ENCODE data around the gene DSCAML1. TPM values are rescaled to one million over a fixed set of nuclear protein-coding genes. Genes with fewer than 3 reads are reported as not detected.

DSCAML1 gene
- total RNA-seq, 1 donor from 2014 or later: 0.16 TPM

- FAIRE-seq: no peak
- H3K27ac ChIP-seq (ENCODE audit: low read depth, low read length): no peak overlapping the region
- no peaks in the 10 kb centered on the region for H3K79me2 ChIP-seq (ENCODE audit: insufficient read depth, low read length)
- peaks cover 5% of the 10 kb centered on the region for H3K27me3 ChIP-seq (ENCODE audit: insufficient read depth, low read length)
- Mint-ChIP-seq H3K36me3 (ENCODE audit: low read depth, unreplicated experiment) (no peaks in the 10 kb centered on the region), H3K9me3 (ENCODE audit: unreplicated experiment) (peaks cover 3% of the 10 kb centered on the region), H3K27me3 (ENCODE audit: low read depth, unreplicated experiment) (peaks cover 88% of the 10 kb centered on the region), H3K27ac (ENCODE audit: unreplicated experiment) (no peak overlapping the region), H3K4me1 (ENCODE audit: low read depth, unreplicated experiment) (peaks cover 2% of the 10 kb centered on the region), H3K4me3 (ENCODE audit: unreplicated experiment) (no peak overlapping the region)
- no peak overlapping the region for H2AFZ ChIP-seq (ENCODE audit: low read depth, low read length)
- H3K9me3 ChIP-seq (ENCODE audit: insufficient read depth, low read depth, low read length): no peaks in the 10 kb centered on the region
- no peak for DNase-seq (ENCODE audit: low read depth)
- no peak overlapping the region for H3K4me3 ChIP-seq (ENCODE audit: insufficient read depth, low read depth, low read length)
- no peak overlapping the region for H3K9ac ChIP-seq (ENCODE audit: low read length)
- TF ChIP-seq, protein P1, sequence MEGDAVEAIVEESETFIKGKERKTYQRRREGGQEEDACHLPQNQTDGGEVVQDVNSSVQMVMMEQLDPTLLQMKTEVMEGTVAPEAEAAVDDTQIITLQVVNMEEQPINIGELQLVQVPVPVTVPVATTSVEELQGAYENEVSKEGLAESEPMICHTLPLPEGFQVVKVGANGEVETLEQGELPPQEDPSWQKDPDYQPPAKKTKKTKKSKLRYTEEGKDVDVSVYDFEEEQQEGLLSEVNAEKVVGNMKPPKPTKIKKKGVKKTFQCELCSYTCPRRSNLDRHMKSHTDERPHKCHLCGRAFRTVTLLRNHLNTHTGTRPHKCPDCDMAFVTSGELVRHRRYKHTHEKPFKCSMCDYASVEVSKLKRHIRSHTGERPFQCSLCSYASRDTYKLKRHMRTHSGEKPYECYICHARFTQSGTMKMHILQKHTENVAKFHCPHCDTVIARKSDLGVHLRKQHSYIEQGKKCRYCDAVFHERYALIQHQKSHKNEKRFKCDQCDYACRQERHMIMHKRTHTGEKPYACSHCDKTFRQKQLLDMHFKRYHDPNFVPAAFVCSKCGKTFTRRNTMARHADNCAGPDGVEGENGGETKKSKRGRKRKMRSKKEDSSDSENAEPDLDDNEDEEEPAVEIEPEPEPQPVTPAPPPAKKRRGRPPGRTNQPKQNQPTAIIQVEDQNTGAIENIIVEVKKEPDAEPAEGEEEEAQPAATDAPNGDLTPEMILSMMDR (IDR thresholded peaks at IDR 0.05; ENCODE audit: insufficient read depth, low read depth, low read length): no peak
- TF ChIP-seq EZH2 (IDR thresholded peaks at IDR 0.05; ENCODE audit: insufficient read depth, low read length): no peak
- H4K20me1 ChIP-seq (ENCODE audit: insufficient read depth, low read length): no peaks in the 10 kb centered on the region
- no peaks in the 10 kb centered on the region for H3K36me3 ChIP-seq (ENCODE audit: insufficient read depth, low read length)
- no peak overlapping the region for H3K4me2 ChIP-seq (ENCODE audit: low read length)
- H3K4me1 ChIP-seq (ENCODE audit: insufficient read depth, low read length): no peaks in the 10 kb centered on the region
Measured at GRCh38 chr11:117681438-117681837, 115.6 kb downstream of the DSCAML1 start.

- FAIRE-seq (no peak), DNase-seq (ENCODE audit: low read depth) (no peak)
- Histone ChIP-seq H3K36me3 (ENCODE audit: insufficient read depth, low read length) (no peaks in the 10 kb centered on the region), H3K9ac (ENCODE audit: low read length) (no peak overlapping the region), H3K4me1 (ENCODE audit: insufficient read depth, low read length) (no peaks in the 10 kb centered on the region), H3K4me2 (ENCODE audit: low read length) (no peak overlapping the region), H3K79me2 (ENCODE audit: insufficient read depth, low read length) (no peaks in the 10 kb centered on the region), H4K20me1 (ENCODE audit: insufficient read depth, low read length) (no peaks in the 10 kb centered on the region), H3K27me3 (ENCODE audit: insufficient read depth, low read length) (peaks cover 5% of the 10 kb centered on the region), H3K27ac (ENCODE audit: low read depth, low read length) (no peak overlapping the region), H2AFZ (ENCODE audit: low read depth, low read length) (no peak overlapping the region), H3K4me3 (ENCODE audit: insufficient read depth, low read depth, low read length) (no peak overlapping the region), H3K9me3 (ENCODE audit: insufficient read depth, low read depth, low read length) (no peaks in the 10 kb centered on the region)
- peaks cover 3% of the 10 kb centered on the region for H3K9me3 Mint-ChIP-seq (ENCODE audit: unreplicated experiment)
- H3K36me3 Mint-ChIP-seq (ENCODE audit: low read depth, unreplicated experiment): no peaks in the 10 kb centered on the region
- H3K27me3 Mint-ChIP-seq (ENCODE audit: low read depth, unreplicated experiment): peaks cover 84% of the 10 kb centered on the region
- H3K4me3 Mint-ChIP-seq (ENCODE audit: unreplicated experiment): no peak overlapping the region
- peaks cover 2% of the 10 kb centered on the region for H3K4me1 Mint-ChIP-seq (ENCODE audit: low read depth, unreplicated experiment)
- TF ChIP-seq EZH2 (IDR thresholded peaks at IDR 0.05; ENCODE audit: insufficient read depth, low read length): no peak
- TF ChIP-seq, protein P1 (IDR thresholded peaks at IDR 0.05; ENCODE audit: insufficient read depth, low read depth, low read length): no peak
- H3K27ac Mint-ChIP-seq (ENCODE audit: unreplicated experiment): no peak overlapping the region
Measured at GRCh38 chr11:117679461-117679860, 117.6 kb downstream of the DSCAML1 start.

DNA sequence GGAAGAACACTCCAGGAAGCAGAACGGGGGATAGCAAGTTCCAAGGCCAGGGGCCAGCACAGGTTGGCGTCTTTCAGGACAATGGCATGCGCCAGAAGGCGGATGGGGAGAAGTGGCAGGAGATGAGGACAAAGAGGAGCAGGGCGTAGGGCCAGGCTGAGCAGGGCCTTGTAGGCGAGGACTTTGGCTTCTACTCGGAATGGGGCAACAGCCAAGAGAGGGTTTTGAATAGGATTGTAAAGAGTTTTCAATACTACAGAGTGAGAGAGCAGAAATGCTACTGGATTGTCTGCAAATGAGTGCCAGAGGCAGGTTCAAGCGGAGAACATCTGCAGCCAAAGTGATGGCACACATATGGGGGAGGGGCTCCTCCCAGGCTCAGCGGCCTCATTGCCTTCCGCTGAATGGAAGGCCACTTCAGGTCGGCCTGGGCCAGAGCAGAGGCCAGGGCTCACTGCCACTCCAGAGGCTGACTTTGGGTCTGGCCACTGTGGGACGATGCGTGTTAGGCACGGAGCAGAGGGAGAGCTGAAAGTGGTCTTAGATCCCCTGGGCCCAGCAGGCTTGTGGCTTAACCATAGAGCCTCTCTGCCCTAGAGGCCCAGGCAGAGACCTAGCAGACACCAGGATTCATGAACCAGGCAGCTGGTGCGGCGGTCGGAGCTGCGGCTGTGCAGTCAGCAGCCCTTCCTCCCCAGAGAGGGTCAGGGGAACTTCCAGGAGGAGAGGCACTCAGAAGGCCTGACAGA lies 118.2 kb downstream of the DSCAML1 start:
- Histone ChIP-seq H3K4me1 (ENCODE audit: insufficient read depth, low read length) (no peaks in the 10 kb centered on the region), H2AFZ (ENCODE audit: low read depth, low read length) (no peak overlapping the region), H3K9ac (ENCODE audit: low read length) (no peak overlapping the region), H3K36me3 (ENCODE audit: insufficient read depth, low read length) (no peaks in the 10 kb centered on the region), H3K27ac (ENCODE audit: low read depth, low read length) (no peak overlapping the region), H3K27me3 (ENCODE audit: insufficient read depth, low read length) (peaks cover 8% of the 10 kb centered on the region), H4K20me1 (ENCODE audit: insufficient read depth, low read length) (no peaks in the 10 kb centered on the region), H3K9me3 (ENCODE audit: insufficient read depth, low read depth, low read length) (no peaks in the 10 kb centered on the region), H3K4me2 (ENCODE audit: low read length) (no peak overlapping the region), H3K79me2 (ENCODE audit: insufficient read depth, low read length) (no peaks in the 10 kb centered on the region), H3K4me3 (ENCODE audit: insufficient read depth, low read depth, low read length) (no peak overlapping the region)
- TF ChIP-seq, protein P1 (IDR thresholded peaks at IDR 0.05; ENCODE audit: insufficient read depth, low read depth, low read length): no peak
- TF ChIP-seq EZH2 (IDR thresholded peaks at IDR 0.05; ENCODE audit: insufficient read depth, low read length): no peak
- no peak for DNase-seq (ENCODE audit: low read depth)
- Mint-ChIP-seq H3K27ac (ENCODE audit: unreplicated experiment) (no peak overlapping the region), H3K9me3 (ENCODE audit: unreplicated experiment) (peaks cover 3% of the 10 kb centered on the region), H3K36me3 (ENCODE audit: low read depth, unreplicated experiment) (no peaks in the 10 kb centered on the region), H3K4me1 (ENCODE audit: low read depth, unreplicated experiment) (no peaks in the 10 kb centered on the region), H3K27me3 (ENCODE audit: low read depth, unreplicated experiment) (peaks cover 83% of the 10 kb centered on the region), H3K4me3 (ENCODE audit: unreplicated experiment) (no peak overlapping the region)
- FAIRE-seq: no peak
